HG03135 (cell line): ENCODE measurements around the gene C6orf163.

Experiments used
- ATAC-seq: cut with Tn5 transposase; IDR thresholded peaks from one replicate; pipeline ENCODE4 v1.9.1; 2021; ENCODE audit warnings: mild to moderate bottlenecking, moderate library complexity; ENCODE audit not compliant: unreplicated experiment

The C6orf163 gene

DNA sequence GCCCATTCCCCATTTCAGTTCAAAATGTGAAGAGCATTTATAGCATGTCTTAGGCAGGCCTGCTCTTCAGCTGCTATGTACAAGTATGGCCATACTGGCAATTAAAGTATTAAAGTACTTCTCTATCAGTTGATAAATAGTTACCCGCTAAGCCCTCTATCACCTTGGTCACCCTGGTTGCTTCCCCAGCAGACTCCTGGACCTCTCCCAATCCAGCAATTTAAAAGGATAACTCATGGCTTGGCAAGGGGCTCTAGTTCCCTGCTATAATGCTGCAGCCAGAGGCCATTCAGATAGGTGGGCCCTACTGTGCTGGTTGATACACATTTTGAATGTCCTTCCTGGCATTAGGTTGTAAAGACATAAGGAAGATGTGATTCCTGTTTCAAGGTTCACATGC is 7.0 kb downstream of the C6orf163 start:
- ATAC-seq = no peak

DNA sequence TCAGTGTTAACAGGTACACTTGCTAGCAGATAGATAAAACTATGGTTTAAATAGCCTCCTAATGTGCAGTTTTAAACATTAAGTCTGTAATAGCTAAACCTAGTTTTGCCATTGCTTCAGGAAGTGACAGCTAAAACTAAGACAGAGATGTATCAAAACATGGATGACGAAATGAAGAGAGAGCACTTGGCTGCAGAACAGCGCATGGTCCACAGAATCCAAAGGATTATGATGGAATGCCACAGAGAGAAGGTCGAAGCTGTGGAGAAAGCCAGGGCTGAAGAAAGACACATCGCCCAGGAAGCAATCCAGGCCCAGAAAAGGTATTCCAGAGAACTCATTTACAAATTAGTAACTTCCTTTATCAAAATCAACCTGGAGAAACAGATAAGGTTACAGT is 11.6 kb downstream of the C6orf163 start:
- no peak for ATAC-seq

GRCh38 chr6:87357479-87358196 is 13.0 kb downstream of the C6orf163 start:
- ATAC-seq = no peak

- ATAC-seq = no peak
Measured at GRCh38 chr6:87364602-87365252, 20.1 kb downstream of the C6orf163 start.

DNA sequence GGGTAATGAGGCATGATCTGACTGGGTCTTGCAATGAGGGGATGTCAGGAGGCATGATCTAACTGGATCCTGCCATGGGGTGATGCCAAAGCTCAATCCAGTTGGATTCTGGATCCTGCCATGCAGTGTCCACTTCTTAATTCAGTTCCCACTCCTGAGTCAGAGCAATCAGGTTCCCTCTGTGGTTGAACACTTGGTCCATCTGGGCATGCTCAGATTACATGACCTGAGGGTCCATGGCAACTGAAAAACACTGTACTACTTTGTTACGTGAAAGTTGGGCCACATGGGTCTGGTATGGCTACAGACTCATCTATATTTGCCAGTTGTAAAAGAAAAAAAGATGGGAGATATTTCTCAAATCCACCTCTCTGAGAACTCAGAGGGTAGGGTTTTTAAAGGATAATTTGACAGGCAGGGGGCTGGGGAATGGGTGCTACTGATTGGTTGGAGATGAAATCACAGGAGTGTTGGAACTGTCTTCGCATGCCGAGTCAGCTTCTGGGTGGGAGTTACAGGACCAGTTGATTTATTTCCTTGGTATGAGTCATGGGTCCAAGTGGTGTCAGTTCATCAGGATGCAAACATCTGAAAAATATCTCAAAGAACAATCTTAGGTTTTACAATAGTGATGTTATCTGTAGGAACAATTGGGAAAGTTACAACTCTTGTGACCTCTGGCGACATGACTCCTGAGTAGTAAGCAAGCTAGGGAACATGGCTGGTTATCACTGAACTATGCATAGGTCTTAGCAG is 21.6 kb downstream of the C6orf163 start:
- no peak for ATAC-seq

- no peak for ATAC-seq
Measured at GRCh38 chr6:87366899-87367298, 22.3 kb downstream of the C6orf163 start.

GRCh38 chr6:87373377-87373776 is 28.8 kb downstream of the C6orf163 start:
- no peak for ATAC-seq

GRCh38 chr6:87375315-87375714 is 30.7 kb downstream of the C6orf163 start:
- ATAC-seq = no peak

DNA sequence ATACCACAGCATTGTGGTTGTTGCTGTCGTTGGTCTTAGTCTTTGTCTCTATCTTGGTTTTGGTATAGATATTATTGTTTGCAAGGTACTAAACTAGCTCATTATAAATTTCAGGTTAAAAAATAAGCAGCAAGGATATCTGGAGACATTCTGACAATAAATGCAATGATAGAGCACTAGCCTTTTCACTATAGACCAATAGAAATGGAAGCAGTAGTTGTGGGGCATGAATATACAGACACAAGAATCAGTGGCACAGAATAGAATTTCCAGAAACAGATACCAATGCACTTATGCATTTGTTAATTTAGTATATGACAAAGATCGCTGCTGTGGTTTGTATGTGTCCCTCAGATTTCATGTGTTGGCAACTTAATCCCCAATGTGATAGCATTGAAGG is 32.0 kb downstream of the C6orf163 start:
- no peak for ATAC-seq

- ATAC-seq = peak; percentile 53
Measured at GRCh38 chr6:87378947-87379346, 34.3 kb downstream of the C6orf163 start.

DNA sequence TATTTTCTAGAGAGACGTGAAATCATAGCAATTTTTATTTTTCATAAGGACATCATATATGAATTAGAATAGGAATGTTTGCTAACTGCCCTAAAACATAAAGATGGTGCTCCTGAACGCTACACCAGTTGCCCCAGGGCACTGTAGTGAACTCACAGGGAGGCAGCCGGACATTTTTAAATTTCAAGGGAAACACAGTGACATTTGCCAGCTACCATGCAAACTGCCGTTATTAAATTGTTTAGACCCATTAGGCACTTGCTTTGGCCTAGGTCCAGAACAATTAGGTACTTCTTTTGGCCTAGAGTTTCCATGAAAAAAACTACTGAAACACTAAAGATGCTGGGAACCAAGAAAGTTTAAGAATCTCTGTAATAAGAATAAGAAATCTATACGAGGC is 38.2 kb downstream of the C6orf163 start:
- no peak for ATAC-seq

GRCh38 chr6:87384038-87384437 is 39.4 kb downstream of the C6orf163 start:
- ATAC-seq = no peak

GRCh38 chr6:87384449-87384848 is 39.8 kb downstream of the C6orf163 start:
- ATAC-seq = no peak

GRCh38 chr6:87391334-87391733 is 46.7 kb downstream of the C6orf163 start:
- no peak for ATAC-seq

DNA sequence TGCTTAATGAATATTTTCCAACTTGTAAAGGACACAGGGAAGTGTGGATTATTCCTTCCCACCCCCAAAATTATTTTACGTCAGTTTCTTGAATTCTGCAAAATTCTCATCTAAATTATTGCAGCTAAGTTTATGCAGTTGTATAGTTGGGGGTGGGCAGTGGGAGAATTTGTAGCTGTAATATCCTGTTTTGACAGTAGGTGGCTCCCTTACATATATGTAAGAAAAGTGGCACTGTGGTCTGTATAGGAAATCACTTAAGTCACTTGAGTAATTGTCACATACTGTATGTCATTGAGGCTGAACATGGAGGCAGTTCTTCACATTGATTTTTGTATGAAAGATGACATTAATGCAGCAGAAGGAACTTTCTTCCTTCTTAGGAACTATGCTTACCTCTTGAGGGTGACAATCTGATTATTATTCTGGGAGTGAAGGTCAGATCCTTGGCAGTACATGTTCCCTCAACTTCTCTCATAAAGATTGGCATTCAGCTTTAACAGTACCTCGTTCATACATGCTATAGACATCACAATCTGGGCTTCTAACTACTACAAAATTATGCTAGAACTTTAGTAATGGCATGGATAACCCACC is 48.5 kb downstream of the C6orf163 start:
- peak; percentile 92 for ATAC-seq

DNA sequence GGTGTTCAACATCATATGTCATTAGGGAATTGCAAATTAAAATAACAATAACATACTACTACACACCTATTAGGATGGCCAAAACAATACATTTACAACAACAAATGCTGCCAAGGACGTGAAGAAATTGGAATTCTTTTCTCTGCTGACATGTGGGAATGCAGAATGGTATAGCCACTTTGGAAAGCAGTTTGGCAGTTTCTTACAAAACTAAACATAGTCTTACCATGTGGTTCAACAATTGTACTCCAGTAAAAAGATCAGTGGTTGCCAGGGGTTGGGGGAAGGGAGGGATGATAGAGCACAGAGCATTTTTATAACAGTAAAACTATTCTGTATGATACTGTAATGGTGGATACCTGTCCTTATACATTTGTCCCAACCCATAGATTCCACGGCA is 50.8 kb downstream of the C6orf163 start:
- ATAC-seq = no peak

DNA sequence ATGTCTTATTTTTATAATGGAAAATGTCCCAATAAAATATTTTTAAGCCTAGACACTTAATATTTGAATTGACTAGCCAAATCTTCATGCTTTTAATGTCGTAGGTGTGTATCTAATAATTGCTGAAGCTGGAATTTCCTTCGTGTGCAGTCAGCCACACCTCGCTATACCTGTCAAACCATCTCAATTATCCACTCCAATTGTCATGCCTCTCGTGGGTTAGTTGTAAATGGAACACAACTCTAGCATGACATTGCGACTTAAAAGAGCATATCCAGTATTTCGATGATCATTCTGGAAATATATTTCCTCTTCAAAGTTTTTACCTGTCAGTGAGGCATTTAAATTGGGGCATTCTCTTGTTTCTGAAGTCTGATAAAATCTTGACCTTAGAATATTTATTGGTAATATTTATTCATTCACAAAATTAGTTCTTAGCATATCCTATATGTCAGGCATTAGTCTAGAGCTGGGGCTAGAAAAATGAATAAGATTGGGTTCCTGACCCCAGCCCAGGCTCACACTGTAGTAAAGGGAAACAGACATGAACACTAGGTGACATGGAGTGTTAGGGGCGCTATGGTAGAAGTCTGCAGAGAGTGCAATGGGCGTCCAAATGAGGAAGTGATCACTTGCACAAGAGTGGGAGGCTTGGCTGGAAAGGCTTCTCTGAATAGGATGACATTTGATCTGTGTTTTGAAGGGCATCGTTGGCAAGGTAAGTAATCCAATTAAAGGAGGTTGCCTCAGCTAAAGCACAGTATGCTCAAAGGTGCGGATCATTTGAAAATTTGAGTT is 52.2 kb downstream of the C6orf163 start:
- no peak for ATAC-seq

DNA sequence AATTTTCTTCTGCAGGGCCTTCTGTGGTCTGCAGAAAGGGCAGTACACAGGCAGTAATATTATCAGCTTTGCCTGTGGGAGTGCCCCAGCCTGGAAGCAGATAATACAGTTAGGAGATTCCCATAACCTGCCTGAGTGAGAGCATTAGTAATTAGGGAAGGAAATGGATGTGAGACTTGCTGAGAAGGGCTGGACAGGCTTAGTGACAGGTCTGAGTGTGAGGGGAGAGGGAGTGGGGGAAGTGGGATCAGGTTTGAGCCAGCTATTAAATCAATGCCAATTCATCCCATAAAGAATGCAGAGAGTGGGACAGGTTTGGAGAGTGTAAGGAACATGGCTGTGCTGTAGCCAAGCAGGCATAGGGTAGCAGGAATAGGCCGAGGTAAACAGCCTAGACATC is 53.0 kb downstream of the C6orf163 start:
- ATAC-seq = no peak

GRCh38 chr6:87401832-87402231 is 57.2 kb downstream of the C6orf163 start:
- no peak for ATAC-seq

- ATAC-seq = peak; percentile 5
Measured at GRCh38 chr6:87407561-87407900, 62.9 kb downstream of the C6orf163 start.
